Endothelial cell of umbilical vein (primary cell): ENCODE results near the gene TRIM67. TPM values are rescaled to one million over a fixed set of nuclear protein-coding genes. Genes with fewer than 3 reads are reported as not detected.
A peak's percentile ranks its signal among the peaks of the same experiment; 100 is the strongest.
"Not testable (repeated sequence)": the region's sequence is repeated elsewhere in the genome, so short reads cannot be mapped to it uniquely, and the experiment has no call there.

Source experiments
- BruUV-seq: library from RNA; stranded (reverse); fragments of 400-500 nt; replicated peaks from 2 replicates; lab custom pipeline; 2021; lab: Mats Ljungman, UMichigan
- CTCF ChIA-PET: fragments of 300-600, 350-600 bp; sonication (Branson Sonifier 250); formaldehyde crosslinking; loops from one replicate; lab custom pipeline; 2021; ENCODE audit warnings: antibody characterized with exemption, inconsistent platforms; lab: Charles Lee
- POLR2A ChIA-PET: fragments of 300-600, 350-600 bp; sonication (Branson Sonifier 250); formaldehyde crosslinking; loops from one replicate; lab custom pipeline; 2021; ENCODE audit warnings: antibody characterized with exemption, inconsistent platforms; lab: Charles Lee
- DNase-seq: peaks from one replicate; pipeline ENCODE4 v3.0.0-alpha.2; 2011; ENCODE audit warnings: low read depth, low spot score
- FAIRE-seq: peaks from 2 replicates; lab custom pipeline; 2011; peaks lifted over from hg19 to GRCh38; lab: Jason Lieb, UNC
- H2AFZ ChIP-seq: 2 replicates; pipeline ENCODE4 v1.6.0; 2012; ENCODE audit warnings: low read depth, low read length, control low read depth, inconsistent platforms
- H3K27ac ChIP-seq: 2 replicates; pipeline ENCODE4 v1.5.1; 2011; ENCODE audit warnings: low read depth, mild to moderate bottlenecking, control low read depth, low read length, moderate library complexity; ENCODE audit not compliant: insufficient read depth
- H3K27me3 ChIP-seq, 2 experiments: 2 replicates each; pipeline versions ENCODE4 v1.6.0 to v1.6.1; 2011; ENCODE audit warnings: low read length in 2 of 2, mixed read lengths in 1 of 2; ENCODE audit not compliant: control insufficient read depth in 2 of 2, insufficient read depth in 2 of 2
- H3K36me3 ChIP-seq, 2 experiments: 2 replicates in 1 of 2; 3 replicates in 1 of 2; pipeline ENCODE4 v1.5.1; 2011; ENCODE audit warnings: low read length in 2 of 2, mild to moderate bottlenecking in 1 of 2, moderate library complexity in 1 of 2; ENCODE audit not compliant: control insufficient read depth in 2 of 2, insufficient read depth in 2 of 2; ENCODE audit errors: extremely low read depth in 1 of 2
- H3K4me1 ChIP-seq: 3 replicates; pipeline ENCODE4 v1.5.1; 2011; ENCODE audit warnings: mild to moderate bottlenecking, low read length; ENCODE audit not compliant: control insufficient read depth, insufficient read depth; ENCODE audit errors: extremely low read depth
- H3K4me2 ChIP-seq: 2 replicates; pipeline ENCODE4 v1.6.1; 2011; ENCODE audit warnings: low read length, control low read depth, mixed read lengths; ENCODE audit not compliant: insufficient read depth
- H3K4me3 ChIP-seq, 3 experiments: fragments of 200-600 bp in 1 of 3; sonication (generic), shearing (Covaris generic) in 1 of 3; replicated peaks in 1 of 3; 2 replicates each; pipeline ENCODE4 v1.5.1; 2011 to 2016; ENCODE audit warnings: control low read depth in 3 of 3, low read length in 3 of 3, mild to moderate bottlenecking in 2 of 3, inconsistent platforms in 1 of 3, low read depth in 1 of 3, moderate library complexity in 1 of 3; ENCODE audit not compliant: insufficient read depth in 1 of 3
- H3K79me2 ChIP-seq: 2 replicates; pipeline ENCODE4 v1.6.0; 2012; ENCODE audit warnings: low read length, inconsistent platforms; ENCODE audit not compliant: control insufficient read depth, insufficient read depth
- H3K9ac ChIP-seq: replicated peaks from 2 replicates; pipeline ENCODE3; 2011; ENCODE audit warnings: low read length, control low read depth; ENCODE audit not compliant: insufficient read depth; ENCODE audit errors: extremely low read depth
- H3K9me1 ChIP-seq: replicated peaks from 3 replicates; pipeline ENCODE4 v1.6.0; 2011; ENCODE audit warnings: mild to moderate bottlenecking, low read length; ENCODE audit not compliant: control insufficient read depth, insufficient read depth; ENCODE audit errors: extremely low read depth
- H3K9me3 ChIP-seq: replicated peaks from 2 replicates; pipeline ENCODE4 v1.5.1; 2012; ENCODE audit warnings: low read length, inconsistent platforms; ENCODE audit not compliant: control insufficient read depth, insufficient read depth
- H4K20me1 ChIP-seq: replicated peaks from 2 replicates; pipeline ENCODE3; 2011; ENCODE audit warnings: mild to moderate bottlenecking, low read length; ENCODE audit not compliant: control insufficient read depth, insufficient read depth; ENCODE audit errors: extremely low read depth
- CTCF ChIP-seq, 2 donors: IDR thresholded peaks; 1 replicate in 1 of 2; 2 replicates in 1 of 2; pipeline ENCODE4 v1.5.1; 2011; ENCODE audit warnings: low read length in 2 of 2, mild to moderate bottlenecking in 2 of 2, moderate library complexity in 2 of 2, control low read depth in 1 of 2, inconsistent platforms in 1 of 2, low read depth in 1 of 2; ENCODE audit not compliant: insufficient read depth in 1 of 2; ENCODE audit errors: extremely low read depth in 1 of 2
- POLR2A ChIP-seq: IDR thresholded peaks from 2 replicates; pipeline ENCODE4 v1.6.1; 2012; ENCODE audit warnings: low read depth, mild to moderate bottlenecking, control low read depth, low read length
- POLR2AphosphoS5 ChIP-seq: IDR thresholded peaks from 2 replicates; pipeline ENCODE4 v1.6.1; 2012; ENCODE audit warnings: low read depth, mild to moderate bottlenecking, control low read depth, low read length, moderate library complexity; ENCODE audit not compliant: insufficient read depth
- dilution Hi-C: fragments of 300-500 bp; cut with MboI; formaldehyde crosslinking; loops from one replicate; pipeline ENCODE4 v1.15.0; 2019; ENCODE audit warnings: low sequenced_read_pairs; ENCODE audit not compliant: extremely low pct_ligation_motif_present
- intact Hi-C: fragments of 100-400 bp; cut with micrococcal nuclease; formaldehyde crosslinking; loops from one replicate; pipeline ENCODE4 v1.10.0; 2022
- polyA plus RNA-seq, 4 experiments: library from polyadenylated mRNA; depleted of rRNA in 3 of 4; stranded (reverse) in 3 of 4; unstranded in 1 of 4; fragments of >200 nt; gene quantifications; 2 replicates each; pipeline versions ENCODE4 v1.2.1 to v1.2.3, GENCODE V29; 2011 to 2012; ENCODE audit warnings: missing spikeins in 1 of 4
- total RNA-seq: library from RNA; stranded (reverse); gene quantifications from 2 replicates; pipeline ENCODE4 v1.2.3, GENCODE V29; 2021

TRIM67 gene
- total and polyA plus RNA-seq, 2 donors (not counting 3 experiments of a cell fraction or from before 2014, with no cell fraction given), result not detected

- CTCF ChIA-PET, result interaction anchor here (0.6 to 2.8 kb wide), 14 partner anchors 11 to 469 kb away, joined by 3 to 40 read pairs (median 5); no protein-coding TSS in a partner anchor
- TF ChIP-seq POLR2AphosphoS5 (peak; percentile 18), POLR2A (no peak), CTCF (IDR thresholded peaks at IDR 0.05; ENCODE audit: extremely low read depth in 1 of 2, insufficient read depth in 1 of 2, low read depth in 1 of 2, low read length in 2 of 2) (peak; percentile 84 to 90)
- Histone ChIP-seq H3K9me1 (no peaks in the 10 kb centered on the region), H3K27me3 (peaks cover 0 to 5% of the 10 kb centered on the region in 2 experiments), H3K27ac (no peak overlapping the region), H3K4me3 (peak overlapping the region; percentile 6 to 52 (median 37)), H3K9ac (no peak overlapping the region), H4K20me1 (no peaks in the 10 kb centered on the region), H3K4me2 (peak overlapping the region; percentile 79), H3K4me1 (peaks cover 2% of the 10 kb centered on the region), H2AFZ (peak overlapping the region; percentile 89), H3K9me3 (no peaks in the 10 kb centered on the region), H3K36me3 (no peaks in the 10 kb centered on the region), H3K79me2 (no peaks in the 10 kb centered on the region)
- FAIRE-seq (peak; percentile 89), DNase-seq (peak; percentile 76)
- dilution Hi-C loops, result no loop called here
- BruUV-seq, result no TSS peak
- POLR2A ChIA-PET, result no interaction called here
- intact Hi-C loops, result loop anchor here (1.0 to 2.0 kb wide), 9 partner anchors 118 to 579 kb away; partner anchors contain the start of genes ARV1, C1orf198 and COG2
Measured at GRCh38 chr1:231211005-231211857, 49.4 kb downstream of the TRIM67 start.

- H3K9ac ChIP-seq, H3K4me2 ChIP-seq, H3K9me3 ChIP-seq, H4K20me1 ChIP-seq, POLR2A ChIA-PET, H3K4me3 ChIP-seq, H3K27ac ChIP-seq, BruUV-seq, dilution Hi-C loops, intact Hi-C loops, H3K79me2 ChIP-seq, H3K4me1 ChIP-seq, H3K36me3 ChIP-seq, H2AFZ ChIP-seq, H3K27me3 ChIP-seq, H3K9me1 ChIP-seq, FAIRE-seq, DNase-seq: not testable (repeated sequence)
- CTCF ChIA-PET, result interaction anchor here (1.2 to 1.4 kb wide), 2 partner anchors 15 to 414 kb away, joined by 4 read pairs; no protein-coding TSS in a partner anchor
Measured at GRCh38 chr1:231212301-231212700, 50.4 kb downstream of the TRIM67 start.
